ENCODE results near the gene ALK. TPM values are rescaled to one million over a fixed set of nuclear protein-coding genes. Genes with fewer than 3 reads are reported as not detected.

Gene ALK
- total RNA-seq, 1 donor: under 0.01 TPM

DNA sequence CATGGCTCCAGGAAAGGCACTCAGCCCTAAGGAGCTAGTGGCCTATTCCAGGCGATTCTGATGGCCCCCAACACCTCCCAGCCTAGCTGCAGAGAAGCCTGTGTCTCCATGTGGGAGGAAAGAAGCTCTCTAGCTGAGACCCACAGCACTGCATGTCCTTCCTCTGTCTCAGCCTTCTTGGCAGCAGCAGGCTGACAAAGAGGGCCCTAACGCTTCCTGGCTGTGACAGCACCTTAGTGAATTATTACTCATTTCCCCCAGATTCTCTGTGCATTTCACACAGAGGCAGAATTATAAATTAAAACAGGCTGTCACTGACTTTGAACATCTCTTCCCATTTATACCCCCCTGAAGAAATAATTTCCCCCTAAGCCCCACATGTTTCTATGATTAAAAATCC lies 599.4 kb downstream of the ALK start:
- DNase-seq (ENCODE audit: insufficient read length, low spot score, missing footprints): no peak
- TF ChIP-seq, protein P1, sequence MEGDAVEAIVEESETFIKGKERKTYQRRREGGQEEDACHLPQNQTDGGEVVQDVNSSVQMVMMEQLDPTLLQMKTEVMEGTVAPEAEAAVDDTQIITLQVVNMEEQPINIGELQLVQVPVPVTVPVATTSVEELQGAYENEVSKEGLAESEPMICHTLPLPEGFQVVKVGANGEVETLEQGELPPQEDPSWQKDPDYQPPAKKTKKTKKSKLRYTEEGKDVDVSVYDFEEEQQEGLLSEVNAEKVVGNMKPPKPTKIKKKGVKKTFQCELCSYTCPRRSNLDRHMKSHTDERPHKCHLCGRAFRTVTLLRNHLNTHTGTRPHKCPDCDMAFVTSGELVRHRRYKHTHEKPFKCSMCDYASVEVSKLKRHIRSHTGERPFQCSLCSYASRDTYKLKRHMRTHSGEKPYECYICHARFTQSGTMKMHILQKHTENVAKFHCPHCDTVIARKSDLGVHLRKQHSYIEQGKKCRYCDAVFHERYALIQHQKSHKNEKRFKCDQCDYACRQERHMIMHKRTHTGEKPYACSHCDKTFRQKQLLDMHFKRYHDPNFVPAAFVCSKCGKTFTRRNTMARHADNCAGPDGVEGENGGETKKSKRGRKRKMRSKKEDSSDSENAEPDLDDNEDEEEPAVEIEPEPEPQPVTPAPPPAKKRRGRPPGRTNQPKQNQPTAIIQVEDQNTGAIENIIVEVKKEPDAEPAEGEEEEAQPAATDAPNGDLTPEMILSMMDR (IDR thresholded peaks at IDR 0.05; ENCODE audit: extremely low read depth, low read depth, low read length): no peak
- Histone ChIP-seq H3K4me3 (ENCODE audit: insufficient read depth, low read length) (no peak overlapping the region), H3K9me3 (ENCODE audit: low read depth, low read length) (no peaks in the 10 kb centered on the region), H3K36me3 (ENCODE audit: insufficient read depth, low read length) (no peaks in the 10 kb centered on the region), H3K4me2 (ENCODE audit: insufficient read depth, low read length) (no peak overlapping the region), H3K4me1 (ENCODE audit: insufficient read depth, low read length) (no peaks in the 10 kb centered on the region), H3K79me2 (ENCODE audit: insufficient read depth, low read length) (no peaks in the 10 kb centered on the region), H3K27me3 (ENCODE audit: insufficient read depth, low read length) (no peaks in the 10 kb centered on the region), H2AFZ (ENCODE audit: low read length) (no peak overlapping the region), H3K27ac (ENCODE audit: low read depth, low read length) (no peak overlapping the region), H4K20me1 (ENCODE audit: insufficient read depth, low read length) (no peaks in the 10 kb centered on the region)

DNA sequence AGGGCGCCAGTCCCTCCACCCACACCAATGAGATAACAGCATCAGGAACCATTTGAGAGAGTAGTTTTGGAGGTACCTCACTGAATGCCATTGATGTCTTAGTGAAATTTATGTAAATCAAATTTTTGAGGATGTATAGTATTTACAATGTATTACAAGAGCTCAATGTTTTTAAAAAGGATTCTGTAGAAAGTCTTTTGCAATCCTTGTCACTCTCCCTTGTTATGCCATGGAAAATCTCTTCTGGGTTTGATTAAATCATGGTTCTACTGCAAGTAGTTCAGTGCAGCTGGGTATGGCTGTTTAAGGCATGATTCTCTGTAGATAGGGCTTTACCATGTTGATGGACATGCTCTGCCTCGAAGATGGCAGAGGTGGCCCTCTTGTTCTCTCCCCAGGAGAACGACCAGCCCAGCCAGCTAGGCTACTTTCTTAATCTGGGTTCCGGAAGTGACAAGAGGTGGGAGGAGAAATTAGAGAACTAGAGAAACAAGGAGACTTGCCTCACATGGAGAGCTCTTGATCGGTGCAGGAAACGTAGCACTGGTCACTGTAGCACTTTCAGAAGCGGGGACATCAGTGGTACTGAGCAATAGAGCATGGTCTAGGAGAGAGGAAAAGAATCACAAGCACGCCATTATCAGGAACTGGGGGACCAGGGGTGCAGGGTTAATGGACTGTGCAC lies 603.4 kb downstream of the ALK start:
- TF ChIP-seq, protein P1 (IDR thresholded peaks at IDR 0.05; ENCODE audit: extremely low read depth, low read depth, low read length): no peak
- no peak overlapping the region for H3K4me3 ChIP-seq (ENCODE audit: insufficient read depth, low read length)
- H3K27me3 ChIP-seq (ENCODE audit: insufficient read depth, low read length): peaks cover 19% of the 10 kb centered on the region
- no peaks in the 10 kb centered on the region for H3K4me1 ChIP-seq (ENCODE audit: insufficient read depth, low read length)
- no peak overlapping the region for H2AFZ ChIP-seq (ENCODE audit: low read length)
- no peak for DNase-seq (ENCODE audit: insufficient read length, low spot score, missing footprints)
- H4K20me1 ChIP-seq (ENCODE audit: insufficient read depth, low read length): no peaks in the 10 kb centered on the region
- H3K4me2 ChIP-seq (ENCODE audit: insufficient read depth, low read length): no peak overlapping the region
- no peaks in the 10 kb centered on the region for H3K36me3 ChIP-seq (ENCODE audit: insufficient read depth, low read length)
- no peaks in the 10 kb centered on the region for H3K79me2 ChIP-seq (ENCODE audit: insufficient read depth, low read length)
- H3K27ac ChIP-seq (ENCODE audit: low read depth, low read length): no peak overlapping the region
- H3K9me3 ChIP-seq (ENCODE audit: low read depth, low read length): no peaks in the 10 kb centered on the region

DNA sequence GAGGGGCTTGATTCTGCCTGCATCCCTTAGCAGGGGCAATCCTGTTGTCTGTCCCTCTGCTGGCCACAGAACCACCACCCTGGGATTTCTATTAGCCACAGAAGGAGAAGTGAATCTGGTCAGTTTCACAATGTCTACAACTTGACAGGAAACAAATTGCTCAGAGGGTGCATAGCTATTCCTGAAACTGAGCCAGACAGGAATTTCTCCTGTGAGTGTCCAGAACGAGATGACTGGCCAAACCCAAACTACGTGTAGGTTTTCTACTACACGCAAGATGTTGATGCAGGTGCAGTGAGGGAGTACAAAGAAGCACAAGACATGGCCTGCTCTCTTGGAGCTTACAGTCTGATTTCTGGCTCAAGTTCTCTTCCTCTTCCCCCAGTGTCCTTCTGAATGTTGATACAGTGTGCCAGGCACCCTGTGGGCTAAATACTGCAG lies 604.3 kb downstream of the ALK start:
- Histone ChIP-seq H3K27me3 (ENCODE audit: insufficient read depth, low read length) (peaks cover 19% of the 10 kb centered on the region), H3K36me3 (ENCODE audit: insufficient read depth, low read length) (no peaks in the 10 kb centered on the region), H4K20me1 (ENCODE audit: insufficient read depth, low read length) (no peaks in the 10 kb centered on the region), H3K79me2 (ENCODE audit: insufficient read depth, low read length) (no peaks in the 10 kb centered on the region), H3K9me3 (ENCODE audit: low read depth, low read length) (no peaks in the 10 kb centered on the region), H3K27ac (ENCODE audit: low read depth, low read length) (no peak overlapping the region), H3K4me2 (ENCODE audit: insufficient read depth, low read length) (no peak overlapping the region), H2AFZ (ENCODE audit: low read length) (no peak overlapping the region), H3K4me3 (ENCODE audit: insufficient read depth, low read length) (no peak overlapping the region), H3K4me1 (ENCODE audit: insufficient read depth, low read length) (no peaks in the 10 kb centered on the region)
- DNase-seq (ENCODE audit: insufficient read length, low spot score, missing footprints): no peak
- TF ChIP-seq, protein P1 (IDR thresholded peaks at IDR 0.05; ENCODE audit: extremely low read depth, low read depth, low read length): no peak

DNA sequence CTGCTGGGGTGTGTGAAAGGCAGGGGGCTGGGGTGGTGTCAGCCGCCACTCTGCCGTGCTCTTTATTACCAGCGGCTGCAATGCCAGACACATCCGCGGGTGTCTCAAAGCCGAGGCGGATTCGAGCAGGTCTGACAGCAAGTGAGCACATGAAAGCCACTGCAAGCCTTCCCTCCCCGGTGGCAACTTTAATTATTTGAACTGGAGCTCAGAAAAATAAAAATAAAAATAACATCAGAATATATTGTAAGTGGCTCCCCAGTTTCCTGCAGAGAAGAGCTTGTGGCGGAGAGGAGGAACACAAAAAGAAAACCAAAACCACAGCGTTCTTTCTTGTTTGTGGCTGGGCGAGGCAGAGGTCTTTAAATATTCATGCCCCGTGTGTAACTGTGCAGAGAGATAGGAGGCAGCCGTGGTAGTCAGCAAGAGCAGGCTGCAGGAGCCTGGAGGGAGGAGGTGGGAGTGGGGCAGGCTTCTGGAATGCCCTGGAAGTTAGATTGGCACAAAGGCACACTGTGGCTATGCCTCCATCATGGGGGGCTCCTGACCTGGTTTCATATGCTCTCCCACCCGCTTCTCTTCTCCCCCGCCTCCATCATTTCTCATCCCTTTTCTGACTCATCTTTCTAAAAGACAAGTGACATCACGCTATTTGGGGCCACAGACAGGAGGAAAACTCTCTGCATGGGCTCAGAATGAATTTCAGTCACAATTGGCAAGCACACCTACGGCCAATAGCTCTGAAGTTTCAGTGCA lies 606.4 kb downstream of the ALK start:
- peak overlapping the region; percentile 58 for H3K4me2 ChIP-seq (ENCODE audit: insufficient read depth, low read length)
- no peaks in the 10 kb centered on the region for H3K4me1 ChIP-seq (ENCODE audit: insufficient read depth, low read length)
- peak overlapping the region; percentile 35 for H3K4me3 ChIP-seq (ENCODE audit: insufficient read depth, low read length)
- no peak overlapping the region for H3K27ac ChIP-seq (ENCODE audit: low read depth, low read length)
- H3K27me3 ChIP-seq (ENCODE audit: insufficient read depth, low read length): peaks cover 22% of the 10 kb centered on the region
- no peaks in the 10 kb centered on the region for H4K20me1 ChIP-seq (ENCODE audit: insufficient read depth, low read length)
- no peak overlapping the region for H2AFZ ChIP-seq (ENCODE audit: low read length)
- H3K79me2 ChIP-seq (ENCODE audit: insufficient read depth, low read length): no peaks in the 10 kb centered on the region
- H3K9me3 ChIP-seq (ENCODE audit: low read depth, low read length): no peaks in the 10 kb centered on the region
- no peaks in the 10 kb centered on the region for H3K36me3 ChIP-seq (ENCODE audit: insufficient read depth, low read length)
- DNase-seq (ENCODE audit: insufficient read length, low spot score, missing footprints): no peak
- TF ChIP-seq, protein P1 (IDR thresholded peaks at IDR 0.05; ENCODE audit: extremely low read depth, low read depth, low read length): peak; percentile 18

All from osteoblast (primary cell).